ENCODE measurements around the gene UBE2V1. TPM values are rescaled to one million over a fixed set of nuclear protein-coding genes. Genes with fewer than 3 reads are reported as not detected.

The UBE2V1 gene
- total RNA-seq, 1 donor: 105 TPM

GRCh38 chr20:50071039-50071888 lies 41.7 kb downstream of the UBE2V1 start:
- peak overlapping the region; percentile 62 for H3K4me3 ChIP-seq (ENCODE audit: low read depth, low read length)
- DNase-seq (ENCODE audit: low read depth): peak; percentile 72
- peak; percentile 97 for TF ChIP-seq CTCF (IDR thresholded peaks at IDR 0.05; ENCODE audit: insufficient read depth, low read length)

- no peak overlapping the region for H3K4me3 ChIP-seq (ENCODE audit: low read depth, low read length)
- DNase-seq (ENCODE audit: low read depth): no peak
- TF ChIP-seq CTCF (IDR thresholded peaks at IDR 0.05; ENCODE audit: insufficient read depth, low read length): no peak
Measured at GRCh38 chr20:50070361-50070760, 42.6 kb downstream of the UBE2V1 start.

- no peak for DNase-seq (ENCODE audit: low read depth)
- TF ChIP-seq CTCF (IDR thresholded peaks at IDR 0.05; ENCODE audit: insufficient read depth, low read length): no peak
- no peak overlapping the region for H3K4me3 ChIP-seq (ENCODE audit: low read depth, low read length)
Measured at GRCh38 chr20:50068041-50068651, 44.8 kb downstream of the UBE2V1 start.

- H3K4me3 ChIP-seq (ENCODE audit: low read depth, low read length): no peak overlapping the region
- no peak for TF ChIP-seq CTCF (IDR thresholded peaks at IDR 0.05; ENCODE audit: insufficient read depth, low read length)
- no peak for DNase-seq (ENCODE audit: low read depth)
Measured at GRCh38 chr20:50067461-50067860, 45.5 kb downstream of the UBE2V1 start.

- DNase-seq (ENCODE audit: low read depth): no peak
- TF ChIP-seq CTCF (IDR thresholded peaks at IDR 0.05; ENCODE audit: insufficient read depth, low read length): no peak
- H3K4me3 ChIP-seq (ENCODE audit: low read depth, low read length): no peak overlapping the region
Measured at GRCh38 chr20:50067018-50067417, 45.9 kb downstream of the UBE2V1 start.

GRCh38 chr20:50066161-50066834 lies 46.7 kb downstream of the UBE2V1 start:
- DNase-seq (ENCODE audit: low read depth): no peak
- TF ChIP-seq CTCF (IDR thresholded peaks at IDR 0.05; ENCODE audit: insufficient read depth, low read length): no peak
- no peak overlapping the region for H3K4me3 ChIP-seq (ENCODE audit: low read depth, low read length)

Measured in fibroblast of the aortic adventitia (primary cell).